Prostate gland (tissue), 2 donors: Measurements from ENCODE around the gene TCF7L2. TPM values are rescaled to one million over a fixed set of nuclear protein-coding genes. Genes with fewer than 3 reads are reported as not detected.

ENCODE experiments used
- DNase-seq: peaks from one replicate; pipeline ENCODE4 v3.0.0-alpha.2; 2019; ENCODE audit warnings: low spot score
- H3K27ac ChIP-seq, 2 donors: fragments of 200-600 bp; sonication (generic); 2 replicates each; pipeline ENCODE4 v1.5.1; 2017 to 2019
- H3K27me3 ChIP-seq: fragments of 200-600 bp; sonication (generic); replicated peaks from 2 replicates; pipeline ENCODE4 v1.5.1; 2019; ENCODE audit not compliant: insufficient read depth
- H3K36me3 ChIP-seq, 2 donors: fragments of 200-600 bp; sonication (generic); 1 replicate in 1 of 2; 2 replicates in 1 of 2; pipeline versions ENCODE4 v1.5.1 to v1.8.1; 2017 to 2019
- H3K4me1 ChIP-seq: fragments of 200-600 bp; sonication (generic); replicated peaks from 2 replicates; pipeline ENCODE4 v1.5.1; 2019
- H3K4me3 ChIP-seq, 2 donors: fragments of 200-600 bp; sonication (generic); 2 replicates each; pipeline ENCODE4 v1.5.1; 2017 to 2019
- H3K9me3 ChIP-seq: fragments of 200-600 bp; sonication (generic); 2 replicates; pipeline ENCODE4 v1.5.1; 2017
- POLR2A ChIP-seq: fragments of 450-650 bp; IDR thresholded peaks from one replicate; pipeline ENCODE4 v1.6.1; 2016; ENCODE audit warnings: antibody characterized with exemption, mild to moderate bottlenecking
- POLR2AphosphoS5 ChIP-seq: sonication (generic); formaldehyde crosslinking; IDR thresholded peaks from one replicate; pipeline ENCODE4 v1.6.1; 2017; ENCODE audit warnings: antibody characterized with exemption
- WGBS: methylation state at CpG from one replicate; pipeline ENCODE4 v1.1.5; 2018; 5-methylcytosine and 5-hydroxymethylcytosine counted together
- intact Hi-C: fragments of 100-400 bp; cut with DNase I; formaldehyde crosslinking; loops from one replicate; pipeline ENCODE4 v1.14.2; 2022
- total RNA-seq, 2 donors: library from RNA; depleted of rRNA; stranded (reverse); fragments of >200 nt; gene quantifications; one replicate each; pipeline ENCODE4 v1.1.0, GENCODE V29; 2016
- TF ChIP-seq, protein P1 (sequence below), 4 experiments: fragments of 200-600 bp in 2 of 4; fragments of 450-650 bp in 2 of 4; sonication (generic) in 2 of 4; IDR thresholded peaks; 1 replicate in 3 of 4; 2 replicates in 1 of 4; pipeline ENCODE4 v1.5.1; 2016 to 2019; ENCODE audit warnings: antibody characterized with exemption in 4 of 4, mild to moderate bottlenecking in 2 of 4, moderate library complexity in 2 of 4

Gene TCF7L2
- total RNA-seq, 2 donors from 2014 or later: 9.8 to 29.8 TPM

DNA sequence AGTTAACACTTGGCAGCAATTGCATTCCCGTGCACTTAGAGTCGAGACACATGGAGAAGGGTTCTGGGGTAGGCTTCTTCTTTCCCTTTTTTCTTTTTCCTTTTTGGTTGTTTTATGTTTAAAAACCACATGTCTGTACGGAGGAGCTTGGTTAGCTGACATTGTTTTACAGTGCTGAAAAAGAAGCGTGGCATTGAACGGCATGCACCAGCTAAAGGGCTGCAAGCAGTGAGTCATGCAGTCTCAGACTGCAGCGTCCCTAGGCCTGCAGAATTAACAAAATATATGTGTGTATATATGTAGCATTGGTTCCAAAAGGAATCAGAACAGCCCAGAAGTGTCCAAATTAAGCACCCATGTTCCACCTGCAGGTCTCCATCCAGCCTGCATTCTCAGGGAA, 211.0 kb downstream of the TCF7L2 start:
- WGBS: 59% methylated on average over 6 of the region's 6 CpGs
- intact Hi-C loops: loop anchor here (5.0 kb wide), 1 partner anchor 196 kb away; no protein-coding TSS in a partner anchor
- H3K4me3 ChIP-seq: no peak overlapping the region
- H3K27ac ChIP-seq: no peak overlapping the region
- DNase-seq: no peak
- H3K9me3 ChIP-seq: no peaks in the 10 kb centered on the region
- TF ChIP-seq POLR2A (no peak), POLR2AphosphoS5 (no peak)
- TF ChIP-seq, protein P1, sequence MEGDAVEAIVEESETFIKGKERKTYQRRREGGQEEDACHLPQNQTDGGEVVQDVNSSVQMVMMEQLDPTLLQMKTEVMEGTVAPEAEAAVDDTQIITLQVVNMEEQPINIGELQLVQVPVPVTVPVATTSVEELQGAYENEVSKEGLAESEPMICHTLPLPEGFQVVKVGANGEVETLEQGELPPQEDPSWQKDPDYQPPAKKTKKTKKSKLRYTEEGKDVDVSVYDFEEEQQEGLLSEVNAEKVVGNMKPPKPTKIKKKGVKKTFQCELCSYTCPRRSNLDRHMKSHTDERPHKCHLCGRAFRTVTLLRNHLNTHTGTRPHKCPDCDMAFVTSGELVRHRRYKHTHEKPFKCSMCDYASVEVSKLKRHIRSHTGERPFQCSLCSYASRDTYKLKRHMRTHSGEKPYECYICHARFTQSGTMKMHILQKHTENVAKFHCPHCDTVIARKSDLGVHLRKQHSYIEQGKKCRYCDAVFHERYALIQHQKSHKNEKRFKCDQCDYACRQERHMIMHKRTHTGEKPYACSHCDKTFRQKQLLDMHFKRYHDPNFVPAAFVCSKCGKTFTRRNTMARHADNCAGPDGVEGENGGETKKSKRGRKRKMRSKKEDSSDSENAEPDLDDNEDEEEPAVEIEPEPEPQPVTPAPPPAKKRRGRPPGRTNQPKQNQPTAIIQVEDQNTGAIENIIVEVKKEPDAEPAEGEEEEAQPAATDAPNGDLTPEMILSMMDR (IDR thresholded peaks at IDR 0.05): no peak
- H3K36me3 ChIP-seq: no peaks in the 10 kb centered on the region
- no peaks in the 10 kb centered on the region for H3K27me3 ChIP-seq
- H3K4me1 ChIP-seq: no peaks in the 10 kb centered on the region

DNA sequence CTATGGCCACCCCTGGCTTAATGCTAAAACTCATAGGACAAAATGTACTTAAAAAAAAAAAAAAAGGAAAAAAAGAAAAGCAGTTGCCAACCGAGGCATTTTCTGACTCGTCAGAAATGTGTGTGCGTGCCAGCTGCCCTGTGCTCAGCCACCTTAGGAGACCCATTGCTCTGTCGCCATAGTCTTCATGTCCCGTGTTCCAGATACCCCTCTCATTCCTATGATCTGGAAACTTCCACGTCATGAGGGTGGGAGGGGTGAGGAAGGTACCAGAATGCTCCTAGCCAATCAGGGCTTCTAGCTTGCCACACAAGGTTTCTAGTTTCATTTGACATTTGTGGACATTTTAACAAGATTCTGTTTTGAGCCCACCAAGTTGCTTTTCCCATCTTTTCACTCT, 212.9 kb downstream of the TCF7L2 start:
- TF ChIP-seq, protein P1 (IDR thresholded peaks at IDR 0.05): no peak
- no peak for TF ChIP-seq POLR2AphosphoS5
- no peak for TF ChIP-seq POLR2A
- Histone ChIP-seq H3K27ac (peak overlapping the region; percentile 28 to 60), H3K36me3 (no peaks in the 10 kb centered on the region), H3K27me3 (no peaks in the 10 kb centered on the region), H3K9me3 (no peaks in the 10 kb centered on the region), H3K4me3 (no peak overlapping the region), H3K4me1 (no peaks in the 10 kb centered on the region)
- no peak for DNase-seq
- 52% methylated on average over 6 of the region's 6 CpGs for WGBS
- intact Hi-C loops: loop anchor here (5.0 kb wide), 1 partner anchor 194 kb away; no protein-coding TSS in a partner anchor

DNA sequence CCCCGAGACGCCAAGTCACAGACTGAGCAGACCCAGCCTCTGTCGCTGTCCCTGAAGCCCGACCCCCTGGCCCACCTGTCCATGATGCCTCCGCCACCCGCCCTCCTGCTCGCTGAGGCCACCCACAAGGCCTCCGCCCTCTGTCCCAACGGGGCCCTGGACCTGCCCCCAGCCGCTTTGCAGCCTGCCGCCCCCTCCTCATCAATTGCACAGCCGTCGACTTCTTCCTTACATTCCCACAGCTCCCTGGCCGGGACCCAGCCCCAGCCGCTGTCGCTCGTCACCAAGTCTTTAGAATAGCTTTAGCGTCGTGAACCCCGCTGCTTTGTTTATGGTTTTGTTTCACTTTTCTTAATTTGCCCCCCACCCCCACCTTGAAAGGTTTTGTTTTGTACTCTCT, 215.6 kb downstream of the TCF7L2 start:
- TF ChIP-seq POLR2AphosphoS5 (no peak), POLR2A (no peak)
- TF ChIP-seq, protein P1 (IDR thresholded peaks at IDR 0.05): no peak
- H3K36me3 ChIP-seq: no peaks in the 10 kb centered on the region
- intact Hi-C loops: no loop called here
- no peak for DNase-seq
- WGBS: 85% methylated on average over 20 of the region's 20 CpGs
- no peak overlapping the region for H3K4me3 ChIP-seq
- H3K4me1 ChIP-seq: no peaks in the 10 kb centered on the region
- no peaks in the 10 kb centered on the region for H3K9me3 ChIP-seq
- no peaks in the 10 kb centered on the region for H3K27me3 ChIP-seq
- H3K27ac ChIP-seq: no peak overlapping the region

DNA sequence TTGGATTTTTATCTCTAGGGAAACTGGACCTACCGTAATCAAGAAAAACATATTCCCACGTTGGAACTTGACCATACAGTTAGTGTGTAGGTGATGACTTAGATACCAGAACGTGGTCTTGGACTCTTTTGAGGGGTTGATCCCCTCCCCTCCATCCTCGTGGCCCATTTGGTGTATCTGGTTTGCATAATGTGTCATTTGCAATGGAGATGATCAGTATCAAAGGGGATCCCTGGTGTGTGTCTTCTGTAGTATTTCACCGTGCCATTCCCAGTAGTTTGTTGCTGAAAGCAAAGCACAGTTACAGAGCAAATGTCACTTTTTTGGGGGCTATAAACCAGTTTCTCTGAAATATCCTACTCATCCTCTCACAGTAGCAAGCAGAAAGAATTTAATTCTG, 217.7 kb downstream of the TCF7L2 start:
- Histone ChIP-seq H3K27me3 (no peaks in the 10 kb centered on the region), H3K9me3 (no peaks in the 10 kb centered on the region), H3K4me3 (no peak overlapping the region), H3K4me1 (no peaks in the 10 kb centered on the region), H3K36me3 (no peaks in the 10 kb centered on the region), H3K27ac (no peak overlapping the region)
- TF ChIP-seq POLR2AphosphoS5: no peak
- no peak for TF ChIP-seq POLR2A
- TF ChIP-seq, protein P1 (IDR thresholded peaks at IDR 0.05): no peak
- intact Hi-C loops: no loop called here
- WGBS: 80% methylated on average over 5 of the region's 5 CpGs
- DNase-seq: no peak

DNA sequence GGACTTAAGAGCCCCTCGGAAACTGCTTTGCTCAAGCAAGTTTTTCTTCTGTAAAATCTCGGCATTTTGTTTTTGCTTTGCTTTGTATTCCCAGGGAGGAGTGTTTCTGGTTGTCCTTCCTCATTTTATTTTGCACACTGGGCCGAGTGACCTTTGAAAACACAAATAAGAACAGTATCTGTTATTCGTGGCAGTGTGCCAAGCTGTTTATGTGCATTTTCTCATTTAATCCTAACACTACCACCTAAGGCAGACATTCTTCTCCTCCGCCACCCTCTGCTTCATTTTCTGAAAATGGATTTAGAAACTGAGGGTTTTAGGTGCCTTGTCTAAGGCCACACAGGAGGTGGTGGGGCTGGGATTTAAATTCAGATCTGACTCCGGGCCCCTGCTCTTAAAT, 218.5 kb downstream of the TCF7L2 start:
- Histone ChIP-seq H3K27me3 (no peaks in the 10 kb centered on the region), H3K27ac (no peak overlapping the region), H3K4me3 (no peak overlapping the region), H3K36me3 (no peaks in the 10 kb centered on the region), H3K4me1 (no peaks in the 10 kb centered on the region), H3K9me3 (no peaks in the 10 kb centered on the region)
- 65% methylated on average over 6 of the region's 6 CpGs for WGBS
- intact Hi-C loops: no loop called here
- TF ChIP-seq, protein P1 (IDR thresholded peaks at IDR 0.05): no peak
- no peak for TF ChIP-seq POLR2AphosphoS5
- no peak for TF ChIP-seq POLR2A
- no peak for DNase-seq
